ENCODE results near the gene BCR. TPM values are rescaled to one million over a fixed set of nuclear protein-coding genes. Genes with fewer than 3 reads are reported as not detected.

Gene BCR
- total and polyA plus RNA-seq, 2 donors (not counting 1 experiment from before 2014, with no cell fraction given), result 30.2 to 46.4 TPM

DNA sequence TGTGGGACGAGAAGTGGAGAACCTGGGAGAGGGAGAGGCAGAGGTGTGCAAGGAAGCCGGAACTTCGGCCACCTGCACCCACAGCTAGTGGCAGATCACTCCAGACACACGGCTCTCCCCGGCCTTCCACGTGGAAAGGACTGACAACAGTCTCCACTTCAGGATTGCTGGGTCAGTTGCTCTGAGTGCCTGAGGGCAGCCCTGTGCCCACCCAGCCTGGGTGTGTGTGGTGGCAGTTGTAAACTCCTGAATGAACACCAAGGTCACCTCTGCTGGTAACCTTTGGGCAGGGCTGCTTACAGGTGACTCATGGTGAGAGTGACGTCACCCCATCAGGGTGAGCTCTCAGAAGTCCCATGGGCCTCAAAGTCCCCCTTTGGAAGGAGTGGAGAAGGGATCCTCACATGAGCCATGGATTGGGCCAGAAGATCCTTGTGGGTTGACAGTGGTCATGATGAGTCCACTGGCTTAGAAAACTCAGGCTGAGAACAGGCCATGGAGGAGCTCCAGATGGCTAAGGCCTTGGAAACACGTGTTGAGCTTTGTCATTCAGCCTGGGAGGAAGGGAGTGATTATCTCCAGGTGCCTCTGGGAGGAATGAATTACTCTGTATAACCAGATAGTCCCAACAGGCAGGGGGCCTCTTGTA, 71.3 kb downstream of the BCR start:
- ATAC-seq (ENCODE audit: low read depth) (no peak), DNase-seq (no peak)
- WGBS (ENCODE audit: insufficient coverage), result 95% methylated on average over 7 of the region's 8 CpGs
- Histone ChIP-seq H3K27me3 (replicated peaks in 1 of 4; ENCODE audit: control extremely low read depth in 1 of 4, control insufficient read depth in 3 of 4, insufficient read depth in 4 of 4, low read length in 3 of 4) (no peaks in the 10 kb centered on the region), H3K27ac (ENCODE audit: low read length in 2 of 2) (no peak overlapping the region), H3K36me3 (replicated peaks in 1 of 2; ENCODE audit: control extremely low read depth in 1 of 2, control insufficient read depth in 1 of 2, extremely low read depth in 1 of 2, insufficient read depth in 2 of 2, low read length in 1 of 2) (peaks cover 2 to 10% of the 10 kb centered on the region in 2 experiments), H3K4me3 (ENCODE audit: control extremely low read depth in 1 of 5, extremely low read depth in 1 of 5, insufficient read depth in 1 of 5, low read depth in 2 of 5, low read length in 4 of 5) (no peak overlapping the region), H4K20me1 (ENCODE audit: control insufficient read depth, insufficient read depth, low read length, poor library complexity, severe bottlenecking) (peaks cover 58% of the 10 kb centered on the region), H3K79me2 (ENCODE audit: control insufficient read depth, insufficient read depth, low read length) (peaks cover 42% of the 10 kb centered on the region), H3K4me2 (replicated peaks; ENCODE audit: low read depth, low read length, poor library complexity, severe bottlenecking) (no peak overlapping the region), H3K9ac (ENCODE audit: low read length) (no peak overlapping the region), H3K9me3 (ENCODE audit: control extremely low read depth in 1 of 3, control insufficient read depth in 2 of 3, insufficient read depth in 1 of 3, low read length in 2 of 3) (no peaks in the 10 kb centered on the region), H2AFZ (ENCODE audit: insufficient read depth, low read depth, low read length, poor library complexity, severe bottlenecking) (no peak overlapping the region), H3K4me1 (ENCODE audit: control insufficient read depth in 2 of 2, insufficient read depth in 2 of 2, low read length in 2 of 2) (peaks cover 7 to 14% of the 10 kb centered on the region in 2 donors)
- Mint-ChIP-seq H3K4me1 (peaks cover 22% of the 10 kb centered on the region), H3K4me3 (no peak overlapping the region), H3K9me3 (ENCODE audit: insufficient read depth) (no peaks in the 10 kb centered on the region), H3K27ac (no peak overlapping the region), H3K27me3 (no peaks in the 10 kb centered on the region)
- intact Hi-C loops (cut with micrococcal nuclease), result no loop called here
- CTCF ChIA-PET, result interaction anchor here (1.0 to 1.8 kb wide), 4 partner anchors 8 to 74 kb away, joined by 3 to 4 read pairs (median 3); no protein-coding TSS in a partner anchor
- POLR2A ChIA-PET, result no interaction called here
- TF ChIP-seq, protein P1, sequence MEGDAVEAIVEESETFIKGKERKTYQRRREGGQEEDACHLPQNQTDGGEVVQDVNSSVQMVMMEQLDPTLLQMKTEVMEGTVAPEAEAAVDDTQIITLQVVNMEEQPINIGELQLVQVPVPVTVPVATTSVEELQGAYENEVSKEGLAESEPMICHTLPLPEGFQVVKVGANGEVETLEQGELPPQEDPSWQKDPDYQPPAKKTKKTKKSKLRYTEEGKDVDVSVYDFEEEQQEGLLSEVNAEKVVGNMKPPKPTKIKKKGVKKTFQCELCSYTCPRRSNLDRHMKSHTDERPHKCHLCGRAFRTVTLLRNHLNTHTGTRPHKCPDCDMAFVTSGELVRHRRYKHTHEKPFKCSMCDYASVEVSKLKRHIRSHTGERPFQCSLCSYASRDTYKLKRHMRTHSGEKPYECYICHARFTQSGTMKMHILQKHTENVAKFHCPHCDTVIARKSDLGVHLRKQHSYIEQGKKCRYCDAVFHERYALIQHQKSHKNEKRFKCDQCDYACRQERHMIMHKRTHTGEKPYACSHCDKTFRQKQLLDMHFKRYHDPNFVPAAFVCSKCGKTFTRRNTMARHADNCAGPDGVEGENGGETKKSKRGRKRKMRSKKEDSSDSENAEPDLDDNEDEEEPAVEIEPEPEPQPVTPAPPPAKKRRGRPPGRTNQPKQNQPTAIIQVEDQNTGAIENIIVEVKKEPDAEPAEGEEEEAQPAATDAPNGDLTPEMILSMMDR (IDR thresholded peaks at IDR 0.05), result no peak
- TF ChIP-seq EZH2 (IDR thresholded peaks at IDR 0.05; ENCODE audit: borderline replicate concordance, insufficient read depth, low read depth, low read length, poor library complexity, severe bottlenecking), result no peak

DNA sequence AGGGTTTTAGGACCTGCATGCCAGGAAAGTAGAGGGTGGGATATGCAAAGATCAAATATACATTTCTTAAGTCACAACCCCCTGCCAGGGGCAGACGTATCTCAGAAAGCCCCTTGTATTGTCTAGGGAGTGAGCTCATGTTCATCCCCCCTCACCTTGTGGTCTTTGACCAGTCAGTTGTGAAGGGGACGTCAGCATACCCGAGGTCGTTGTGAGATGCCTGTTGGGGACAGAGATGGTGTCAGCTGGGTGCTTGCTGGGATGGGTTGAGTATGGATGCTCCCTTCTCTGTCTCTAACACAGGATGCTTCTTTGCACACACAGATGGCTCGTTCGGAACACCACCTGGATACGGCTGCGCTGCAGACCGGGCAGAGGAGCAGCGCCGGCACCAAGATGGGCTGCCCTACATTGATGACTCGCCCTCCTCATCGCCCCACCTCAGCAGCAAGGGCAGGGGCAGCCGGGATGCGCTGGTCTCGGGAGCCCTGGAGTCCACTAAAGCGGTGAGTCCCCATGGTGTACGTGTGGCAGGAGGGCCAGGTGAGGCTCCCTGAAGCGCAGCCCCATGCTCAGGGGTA, 73.3 kb downstream of the BCR start:
- no peak overlapping the region for H3K27ac Mint-ChIP-seq
- 91% methylated on average over 17 of the region's 19 CpGs for WGBS (ENCODE audit: insufficient coverage)
- CTCF ChIA-PET, result no interaction called here
- intact Hi-C loops (cut with micrococcal nuclease), result no loop called here
- POLR2A ChIA-PET, result no interaction called here
- no peak overlapping the region for H3K9ac ChIP-seq (ENCODE audit: low read length)
- no peak overlapping the region for H3K4me2 ChIP-seq (replicated peaks; ENCODE audit: low read depth, low read length, poor library complexity, severe bottlenecking)
- no peaks in the 10 kb centered on the region for H3K27me3 ChIP-seq (replicated peaks in 1 of 4; ENCODE audit: control extremely low read depth in 1 of 4, control insufficient read depth in 3 of 4, insufficient read depth in 4 of 4, low read length in 3 of 4)
- no peak overlapping the region for H3K4me3 ChIP-seq (ENCODE audit: control extremely low read depth in 1 of 5, extremely low read depth in 1 of 5, insufficient read depth in 1 of 5, low read depth in 2 of 5, low read length in 4 of 5)
- H3K27me3 Mint-ChIP-seq, result no peaks in the 10 kb centered on the region
- DNase-seq (no peak), ATAC-seq (ENCODE audit: low read depth) (no peak)
- H3K9me3 Mint-ChIP-seq (ENCODE audit: insufficient read depth), result no peaks in the 10 kb centered on the region
- H3K4me1 ChIP-seq (ENCODE audit: control insufficient read depth in 2 of 2, insufficient read depth in 2 of 2, low read length in 2 of 2), result peaks cover 7 to 10% of the 10 kb centered on the region in 2 donors
- H3K79me2 ChIP-seq (ENCODE audit: control insufficient read depth, insufficient read depth, low read length), result peaks cover 29% of the 10 kb centered on the region
- H3K9me3 ChIP-seq (ENCODE audit: control extremely low read depth in 1 of 3, control insufficient read depth in 2 of 3, insufficient read depth in 1 of 3, low read length in 2 of 3), result no peaks in the 10 kb centered on the region
- no peak overlapping the region for H3K4me3 Mint-ChIP-seq
- no peak overlapping the region for H2AFZ ChIP-seq (ENCODE audit: insufficient read depth, low read depth, low read length, poor library complexity, severe bottlenecking)
- H3K4me1 Mint-ChIP-seq, result peaks cover 15% of the 10 kb centered on the region
- H4K20me1 ChIP-seq (ENCODE audit: control insufficient read depth, insufficient read depth, low read length, poor library complexity, severe bottlenecking), result peaks cover 50% of the 10 kb centered on the region
- TF ChIP-seq, protein P1 (IDR thresholded peaks at IDR 0.05), result no peak
- H3K36me3 ChIP-seq (replicated peaks in 1 of 2; ENCODE audit: control extremely low read depth in 1 of 2, control insufficient read depth in 1 of 2, extremely low read depth in 1 of 2, insufficient read depth in 2 of 2, low read length in 1 of 2), result peaks cover 2 to 21% of the 10 kb centered on the region in 2 experiments
- no peak overlapping the region for H3K27ac ChIP-seq (ENCODE audit: low read length in 2 of 2)

Measured in B cell (primary cell).